C1 segment of cervical spinal cord (tissue), 14 donors: ENCODE results near the gene CT45A10.
"Not testable (repeated sequence)": the region's sequence is repeated elsewhere in the genome, so short reads cannot be mapped to it uniquely, and the experiment has no call there.

Experiments used
- DNase-seq, 14 donors: peaks; one replicate each; lab custom pipeline; 2025; lab: John Stamatoyannopoulos, UW

The CT45A10 gene, protein sequence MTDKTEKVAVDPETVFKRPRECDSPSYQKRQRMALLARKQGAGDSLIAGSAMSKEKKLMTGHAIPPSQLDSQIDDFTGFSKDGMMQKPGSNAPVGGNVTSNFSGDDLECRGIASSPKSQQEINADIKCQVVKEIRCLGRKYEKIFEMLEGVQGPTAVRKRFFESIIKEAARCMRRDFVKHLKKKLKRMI

DNA sequence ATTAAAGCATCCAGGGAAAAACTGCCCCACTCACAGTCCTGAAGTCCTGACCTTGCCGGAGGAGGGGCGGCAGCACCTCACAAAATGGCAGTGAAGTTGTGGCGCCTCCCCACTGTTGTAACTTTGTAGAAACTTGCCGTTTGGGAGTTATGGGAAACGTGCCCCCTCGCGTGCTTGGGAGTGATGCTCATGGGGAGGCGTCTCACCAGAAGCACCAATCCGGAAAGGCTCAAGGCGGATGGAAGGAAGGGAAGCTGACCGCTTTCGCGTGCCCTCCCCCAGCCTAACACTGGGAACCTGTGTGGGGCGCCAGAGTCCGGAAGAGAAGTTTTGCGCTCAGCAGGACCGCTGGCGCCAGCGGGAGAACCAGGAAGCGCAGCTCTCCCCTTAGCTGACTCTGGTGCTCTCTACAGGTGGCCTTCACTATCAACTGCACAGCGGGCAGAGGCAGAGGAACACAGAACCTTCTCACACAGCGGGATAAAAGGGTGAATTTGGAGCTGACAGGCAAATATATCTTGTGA, at the start of gene CT45A10, which contains the start of gene SAGE1:
Gene CT45A10, minus strand, starts transcription at position 151 of the 524 bp plus-strand sequence. CDS start 8,100 bp downstream, outside the sequence.
Gene SAGE1, plus strand, starts transcription at position 423 of the 524 bp plus-strand sequence. CDS start 2,527 bp downstream, outside the sequence.
- no peak for DNase-seq

DNA sequence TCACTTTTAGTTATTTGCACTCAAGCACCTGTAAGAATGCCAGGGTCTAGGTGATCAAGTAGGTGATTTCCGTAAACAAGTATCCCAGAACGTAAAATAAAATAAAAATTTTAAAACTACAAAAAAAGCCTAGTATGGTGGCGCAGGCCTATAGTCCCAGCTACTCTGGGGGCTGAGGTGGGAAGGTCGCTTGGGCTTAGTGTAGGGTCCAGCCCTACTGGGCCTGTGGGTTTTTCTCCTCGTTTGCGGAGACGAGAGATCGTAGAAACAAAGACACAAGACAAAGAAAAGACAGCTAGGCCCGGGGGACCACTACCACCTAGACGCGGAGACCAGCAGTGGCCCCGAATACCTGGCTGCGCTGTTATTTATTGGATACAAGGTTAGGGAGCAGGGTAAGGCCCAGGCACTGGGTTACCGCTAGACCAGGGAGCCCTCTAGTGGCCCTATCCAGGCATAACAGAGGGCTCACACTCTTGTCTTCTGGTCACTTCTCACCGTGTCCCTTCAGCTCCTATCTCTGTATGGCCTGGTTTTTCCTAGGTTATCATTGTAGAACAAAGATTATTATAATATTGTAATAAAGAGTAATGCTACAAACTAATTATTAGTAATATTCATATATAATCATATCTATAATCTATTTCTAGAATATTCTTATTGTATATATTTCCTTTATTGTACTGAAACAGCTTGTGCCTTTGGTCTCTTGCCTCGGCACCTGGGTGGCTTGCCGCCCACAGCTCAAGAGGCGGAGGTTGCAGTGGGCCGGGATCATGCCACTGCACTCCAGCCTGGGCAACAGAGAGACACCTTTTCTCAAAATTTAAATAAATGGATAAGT, 38.6 kb upstream of the CT45A10 start:
- peak in 6 of 14 donors; percentile 1 to 13 (median 6) for DNase-seq

DNA sequence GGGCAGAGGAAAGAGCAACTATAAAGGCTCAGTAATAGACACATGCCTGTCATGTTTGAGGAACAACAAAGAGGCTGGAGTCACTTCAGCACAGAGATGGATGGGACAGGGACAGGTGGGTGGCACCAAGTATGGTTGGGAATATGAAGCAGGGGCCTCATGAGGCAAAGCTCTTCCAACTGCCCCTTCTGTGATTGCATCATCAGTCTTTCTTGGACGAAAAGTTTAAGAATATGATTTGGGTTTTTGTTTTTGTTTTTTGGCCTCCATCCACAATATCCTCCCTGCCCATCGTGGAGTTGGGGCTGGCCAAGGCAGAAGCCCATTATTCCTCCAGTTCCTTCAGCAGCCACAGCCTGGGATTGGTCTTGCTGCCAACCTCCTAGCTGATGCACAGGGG, 34.7 kb upstream of the CT45A10 start:
- no peak for DNase-seq

DNA sequence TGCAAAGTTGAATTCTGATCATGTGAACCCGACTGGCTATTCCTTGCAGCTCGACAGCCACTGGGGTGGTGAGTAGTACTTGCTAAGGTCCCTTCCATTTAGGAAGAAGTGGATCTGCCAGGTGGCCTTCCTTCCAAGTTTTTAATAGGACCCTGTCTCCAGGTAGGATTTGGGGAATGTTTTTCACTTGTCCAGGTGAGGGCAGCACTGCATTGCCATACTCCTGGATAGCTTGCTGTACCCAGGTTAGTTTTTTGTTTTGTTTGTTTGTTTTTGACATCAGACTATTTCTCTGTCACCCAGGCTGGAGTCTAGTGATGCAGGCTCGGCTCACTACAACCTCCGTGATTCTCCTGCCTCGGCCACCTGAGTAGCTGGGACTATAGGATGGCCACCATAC, 30.1 kb upstream of the CT45A10 start:
- no peak for DNase-seq

DNA sequence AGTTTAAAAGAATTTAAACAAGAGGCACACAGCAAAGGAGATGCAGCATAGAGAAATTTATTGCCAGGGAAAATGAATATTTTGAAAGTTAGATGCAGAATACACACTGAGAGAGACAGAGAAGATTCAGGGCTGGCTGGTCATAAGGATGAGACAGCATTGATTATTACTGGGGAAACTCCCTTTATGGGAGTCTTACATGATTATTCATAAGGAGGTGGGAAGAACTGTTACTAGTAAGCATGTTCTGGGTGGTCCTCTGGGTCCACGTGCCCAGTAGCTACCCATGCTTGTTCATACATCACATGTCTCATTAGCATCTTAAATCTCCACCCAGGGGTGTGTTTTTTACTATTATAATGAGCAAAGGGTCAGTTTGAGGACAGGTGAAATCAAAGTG, 27.3 kb upstream of the CT45A10 start:
- not testable (repeated sequence) for DNase-seq

DNA sequence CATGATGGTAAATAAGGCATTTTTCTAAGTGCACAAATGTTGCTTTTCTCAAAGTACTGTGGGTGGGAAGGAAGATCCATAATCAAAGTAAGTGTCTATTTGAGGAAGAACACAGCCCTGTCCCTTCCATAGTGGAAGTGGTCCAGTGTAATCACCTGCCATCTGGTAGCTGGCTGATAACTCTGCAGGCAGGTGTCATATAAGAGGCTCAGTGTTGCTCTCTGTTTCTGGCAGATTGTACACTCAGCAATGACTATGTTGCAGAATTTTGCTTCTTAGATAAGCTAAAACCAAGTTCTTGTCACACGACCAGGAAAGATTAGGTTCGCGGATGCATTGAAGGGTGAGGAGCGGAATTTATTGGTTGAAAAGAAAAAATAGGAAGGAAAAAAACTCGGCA, 21.2 kb upstream of the CT45A10 start:
- peak in 1 of 14 donors; percentile 57 for DNase-seq

DNA sequence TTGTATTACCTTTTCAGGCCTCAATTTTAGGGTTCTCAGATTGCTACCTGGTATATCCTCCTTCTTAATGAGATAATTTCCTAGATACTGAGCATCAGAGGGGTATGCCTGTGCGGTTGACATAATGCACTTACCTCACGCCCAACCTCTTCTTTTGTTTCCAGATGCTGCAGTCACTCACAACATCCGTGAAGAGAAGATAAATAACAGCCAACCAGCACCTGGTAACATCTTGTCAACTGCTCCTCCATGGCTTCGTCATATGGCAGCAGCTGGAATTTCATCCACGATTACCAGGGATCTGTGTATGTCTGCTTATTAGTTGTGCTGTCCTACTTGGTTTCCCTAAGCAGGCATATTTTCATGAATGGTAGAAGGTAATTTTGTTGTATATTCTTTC, 17.0 kb upstream of the CT45A10 start:
- no peak for DNase-seq

DNA sequence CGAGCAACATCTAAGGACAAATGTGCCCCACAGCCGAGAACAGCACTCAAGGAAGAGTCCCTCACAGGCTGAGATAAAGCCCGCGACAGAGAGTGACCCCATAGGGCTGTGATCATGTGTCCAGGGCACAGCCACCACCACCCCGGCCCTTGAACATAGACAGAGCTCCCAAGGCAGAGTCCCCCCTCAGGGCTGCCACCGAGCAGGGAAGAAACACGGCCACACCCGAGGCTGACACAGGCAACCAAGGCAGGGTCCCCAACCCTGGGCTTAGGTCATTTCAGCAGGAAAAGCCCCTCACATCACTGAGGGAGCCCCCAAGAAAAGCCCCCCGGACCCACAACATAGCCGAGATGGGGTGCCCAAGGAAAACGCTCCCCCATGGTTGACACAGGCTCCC, 463 bp downstream of the CT45A10 start:
- no peak for DNase-seq

DNA sequence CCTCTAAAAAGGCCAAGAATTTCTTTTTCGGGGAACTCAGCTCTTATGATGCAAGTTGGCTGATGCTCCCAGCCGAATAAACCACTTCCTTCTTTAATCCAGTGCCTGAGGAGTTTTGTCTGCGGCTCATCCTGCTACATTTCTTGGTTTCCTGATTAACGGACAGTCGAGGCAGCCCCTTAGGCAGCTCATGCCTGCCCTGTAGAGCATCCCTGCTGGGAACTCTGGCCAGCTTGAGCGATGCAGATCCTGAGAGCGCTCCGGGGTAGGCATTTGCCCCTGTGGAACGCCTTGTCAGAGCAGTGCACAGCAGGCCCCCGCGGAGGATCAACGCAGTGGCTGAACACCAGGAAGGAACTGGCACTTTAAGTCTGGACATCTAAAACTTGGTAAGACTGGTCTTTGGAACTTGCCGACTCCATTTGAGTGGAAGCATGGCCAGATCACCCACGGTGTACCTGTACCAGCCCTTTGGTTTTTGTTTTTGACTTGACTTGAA, 3.1 kb downstream of the CT45A10 start:
- no peak for DNase-seq

DNA sequence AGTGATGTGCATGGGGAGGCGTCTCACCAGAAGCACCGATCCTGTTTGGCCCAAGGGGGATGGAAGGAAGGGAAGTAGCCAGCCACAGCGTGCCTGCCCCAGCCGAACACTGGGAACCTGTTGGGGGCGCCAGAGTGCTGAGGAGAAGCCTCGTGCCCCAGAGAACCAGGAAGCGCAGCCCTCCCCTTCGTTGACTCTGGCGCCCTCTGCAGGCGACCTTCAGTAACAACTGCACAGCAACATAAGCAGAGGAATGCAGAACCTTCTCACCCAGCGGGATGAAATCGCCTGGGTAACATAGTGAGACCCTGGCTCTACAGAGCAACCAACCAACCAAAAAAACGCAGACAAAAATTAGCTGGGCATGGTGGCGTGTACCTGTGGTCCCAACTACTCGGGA, 4.3 kb downstream of the CT45A10 start:
- not testable (repeated sequence) for DNase-seq

DNA sequence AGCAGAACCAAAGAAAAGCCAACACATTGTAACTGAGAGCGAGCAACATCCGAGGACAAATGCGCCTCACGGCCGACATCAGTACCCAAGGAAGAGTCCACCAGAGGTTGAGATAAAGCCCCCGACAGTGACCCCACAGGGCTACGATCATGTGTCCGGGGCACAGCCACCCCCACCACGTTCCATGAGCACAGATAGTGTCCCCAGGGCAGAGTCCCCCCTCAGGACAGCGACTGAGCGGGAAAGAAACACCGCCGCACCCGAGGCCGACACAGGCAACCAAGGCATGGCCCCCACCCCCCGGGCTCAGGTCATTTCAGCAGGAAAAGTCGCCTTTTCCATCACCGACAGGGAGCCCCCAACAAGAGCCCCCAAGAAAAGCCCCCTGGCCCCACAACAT, 5.0 kb downstream of the CT45A10 start:
- DNase-seq: not testable (repeated sequence)

DNA sequence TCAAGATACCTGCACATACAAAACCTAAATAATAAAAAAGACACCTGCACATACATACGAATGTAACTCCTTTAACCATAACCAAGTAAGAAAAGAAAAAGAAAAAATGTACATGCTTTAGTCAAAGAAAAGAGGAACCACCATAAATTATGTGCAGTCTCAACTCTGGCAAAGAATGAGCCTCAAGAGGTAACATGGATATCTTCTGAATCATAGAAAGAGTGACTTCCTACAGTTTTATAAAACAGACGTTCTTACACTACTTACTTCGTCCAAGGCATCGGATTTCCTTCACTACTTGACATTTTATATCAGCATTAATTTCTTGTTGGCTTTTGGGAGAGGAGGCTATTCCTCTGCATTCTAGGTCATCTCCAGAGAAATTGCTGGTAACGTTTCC, 10.5 kb downstream of the CT45A10 start:
- not testable (repeated sequence) for DNase-seq

DNA sequence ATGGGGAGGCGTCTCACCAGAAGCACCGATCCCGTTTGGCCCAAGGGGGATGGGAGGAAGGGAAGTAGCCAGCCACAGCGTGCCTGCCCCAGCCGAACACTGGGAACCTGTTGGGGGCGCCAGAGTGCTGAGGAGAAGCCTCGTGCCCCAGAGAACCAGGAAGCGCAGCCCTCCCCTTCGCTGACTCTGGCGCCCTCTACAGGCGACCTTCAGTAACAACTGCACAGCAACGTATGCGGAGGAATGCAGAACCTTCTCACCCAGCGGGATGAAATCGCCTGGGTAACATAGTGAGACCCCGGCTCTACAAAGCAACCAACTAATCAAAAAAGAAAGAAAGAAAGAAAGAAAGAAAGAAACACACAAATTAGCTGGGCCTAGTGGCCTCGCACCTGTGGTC, 21.5 kb downstream of the CT45A10 start, which contains the start of gene CT45A9:
Gene CT45A9, minus strand, starts transcription at position 101 of the 400 bp plus-strand sequence. CDS start 3,751 bp downstream, outside the sequence.
- DNase-seq: not testable (repeated sequence)

DNA sequence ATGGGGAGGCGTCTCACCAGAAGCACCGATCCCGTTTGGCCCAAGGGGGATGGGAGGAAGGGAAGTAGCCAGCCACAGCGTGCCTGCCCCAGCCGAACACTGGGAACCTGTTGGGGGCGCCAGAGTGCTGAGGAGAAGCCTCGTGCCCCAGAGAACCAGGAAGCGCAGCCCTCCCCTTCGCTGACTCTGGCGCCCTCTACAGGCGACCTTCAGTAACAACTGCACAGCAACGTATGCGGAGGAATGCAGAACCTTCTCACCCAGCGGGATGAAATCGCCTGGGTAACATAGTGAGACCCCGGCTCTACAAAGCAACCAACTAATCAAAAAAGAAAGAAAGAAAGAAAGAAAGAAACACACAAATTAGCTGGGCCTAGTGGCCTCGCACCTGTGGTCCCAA, 38.8 kb downstream of the CT45A10 start, which contains the start of gene CT45A8:
Gene CT45A8, minus strand, starts transcription at position 101 of the 400 bp plus-strand sequence. CDS start 3,755 bp downstream, outside the sequence.
- not testable (repeated sequence) for DNase-seq

DNA sequence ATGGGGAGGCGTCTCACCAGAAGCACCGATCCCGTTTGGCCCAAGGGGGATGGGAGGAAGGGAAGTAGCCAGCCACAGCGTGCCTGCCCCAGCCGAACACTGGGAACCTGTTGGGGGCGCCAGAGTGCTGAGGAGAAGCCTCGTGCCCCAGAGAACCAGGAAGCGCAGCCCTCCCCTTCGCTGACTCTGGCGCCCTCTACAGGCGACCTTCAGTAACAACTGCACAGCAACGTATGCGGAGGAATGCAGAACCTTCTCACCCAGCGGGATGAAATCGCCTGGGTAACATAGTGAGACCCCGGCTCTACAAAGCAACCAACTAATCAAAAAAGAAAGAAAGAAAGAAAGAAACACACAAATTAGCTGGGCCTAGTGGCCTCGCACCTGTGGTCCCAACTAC, 56.1 kb downstream of the CT45A10 start, which contains the start of gene CT45A7:
Gene CT45A7, minus strand, starts transcription at position 101 of the 400 bp plus-strand sequence. CDS start 3,747 bp downstream, outside the sequence.
- DNase-seq: not testable (repeated sequence)
